HepG2 (cell line): ENCODE results near the gene PPARA.

Experiments
- ASH2L ChIP-seq: fragments of 300-600, 200-600 bp; sonication (generic); IDR thresholded peaks from 2 replicates; pipeline ENCODE4 v1.7.0; 2017; ENCODE audit warnings: low read depth, mild to moderate bottlenecking, moderate library complexity, mixed read lengths, low read length; ENCODE audit not compliant: insufficient read length
- CC2D1A ChIP-seq: sonication (generic); formaldehyde crosslinking; IDR thresholded peaks from 2 replicates; pipeline ENCODE4 v1.8.1; 2023; ENCODE audit warnings: mild to moderate bottlenecking, missing genetic modification reagents
- CTCF ChIP-seq: sonication (generic); formaldehyde crosslinking; IDR thresholded peaks from 2 replicates; pipeline ENCODE4 v1.5.0; 2020; ENCODE audit warnings: mild to moderate bottlenecking, missing genetic modification reagents, moderate library complexity
- HCFC1 ChIP-seq: fragments of 150-350 bp; IDR thresholded peaks from 2 replicates; pipeline ENCODE4 v1.6.1; 2014; ENCODE audit warnings: low read depth, low read length
- MIXL1 ChIP-seq: IDR thresholded peaks from 2 replicates; pipeline ENCODE4 v1.6.1; 2016
- NBN ChIP-seq: fragments of 450-650 bp; conservative IDR thresholded peaks from 2 replicates; pipeline ENCODE4 v1.6.1; 2017
- NFRKB ChIP-seq: fragments of 450-650 bp; IDR thresholded peaks from 2 replicates; pipeline ENCODE4 v1.6.1; 2017
- POLR2AphosphoS5 ChIP-seq: IDR thresholded peaks from 2 replicates; pipeline ENCODE4 v1.6.1; 2012; ENCODE audit warnings: low read depth, low read length
- TP53 ChIP-seq: sonication (generic); formaldehyde crosslinking; conservative IDR thresholded peaks from 2 replicates; pipeline ENCODE4 v1.4.0; 2020; ENCODE audit warnings: missing genetic modification reagents
- ZBTB40 ChIP-seq, 2 experiments: fragments of 450-650 bp in 1 of 2; sonication (generic) in 1 of 2; formaldehyde crosslinking in 1 of 2; IDR thresholded peaks; 2 replicates each; pipeline versions ENCODE4 v1.6.1 to v1.8.0; 2016 to 2022; ENCODE audit warnings: antibody characterized with exemption in 1 of 2, mild to moderate bottlenecking in 1 of 2, missing genetic modification reagents in 1 of 2
- ZBTB43 ChIP-seq: sonication (generic); formaldehyde crosslinking; conservative IDR thresholded peaks from 2 replicates; pipeline ENCODE4 v1.4.0; 2020; ENCODE audit warnings: missing genetic modification reagents
- ZNF644 ChIP-seq: IDR thresholded peaks from 2 replicates; pipeline ENCODE4 v1.6.1; 2016; ENCODE audit warnings: low read depth
- ZNF740 ChIP-seq: sonication (generic); formaldehyde crosslinking; IDR thresholded peaks from 2 replicates; pipeline ENCODE4 v1.4.0; 2020; ENCODE audit warnings: missing genetic modification reagents

- TF ChIP-seq NBN = no peak
- TF ChIP-seq HCFC1 = no peak
- no peak for TF ChIP-seq CTCF (CRISPR knock-in tag)
- no peak for TF ChIP-seq NFRKB
- no peak for TF ChIP-seq TP53 (CRISPR knock-in tag)
- no peak for TF ChIP-seq ZNF644 (CRISPR knock-in tag)
- TF ChIP-seq ZNF740 (CRISPR knock-in tag) = no peak
- TF ChIP-seq ZBTB43 (CRISPR knock-in tag) = no peak
- no peak for TF ChIP-seq ASH2L
- TF ChIP-seq CC2D1A = no peak
- no peak for TF ChIP-seq POLR2AphosphoS5
- TF ChIP-seq ZBTB40 (IDR thresholded peaks at IDR 0.05) = no peak
- TF ChIP-seq ZBTB40 (CRISPR knock-in tag; IDR thresholded peaks at IDR 0.05) = no peak
- TF ChIP-seq MIXL1 (CRISPR knock-in tag) = no peak
These were observed 8.9 kb downstream of the PPARA start for GRCh38 chr22:46159212-46159611.
